K562 (cell line): ENCODE results near the gene ARHGAP23. TPM values are rescaled to one million over a fixed set of nuclear protein-coding genes. Genes with fewer than 3 reads are reported as not detected.

ENCODE experiments used
- ATAC-seq: fragments of 200-7000 bp; cut with Tn5 transposase; 3 replicates; pipeline ENCODE4 v1.9.1; 2020; ENCODE audit warnings: moderate library complexity
- BruUV-seq: library from RNA; stranded (reverse); fragments of 400-500 nt; replicated peaks from 2 replicates; lab custom pipeline; 2021; lab: Mats Ljungman, UMichigan
- CTCF ChIA-PET: fragments of 300-600 bp; formaldehyde crosslinking; extraction: SDS; loops from one replicate; lab custom pipeline; 2021; ENCODE audit warnings: low intra/inter-chr PET ratio; lab: Yijun Ruan, JAX
- POLR2A ChIA-PET: fragments of 300-600, 350-650 bp; sonication (Branson Sonifier 250); formaldehyde crosslinking; extraction: SDS; loops from one replicate; lab custom pipeline; 2021; ENCODE audit warnings: antibody characterized with exemption, inconsistent platforms; lab: Yijun Ruan, JAX
- DNase-seq, 4 experiments: peaks; one replicate each; pipeline versions ENCODE4 v3.0.0 to v3.0.0-alpha.2; 2011 to 2018; ENCODE audit warnings: low spot score in 3 of 4, mixed read lengths in 3 of 4; ENCODE audit errors: extremely low read depth in 1 of 4
- FAIRE-seq: peaks from 2 replicates; lab custom pipeline; 2011; peaks lifted over from hg19 to GRCh38; lab: Jason Lieb, UNC
- H2AFZ ChIP-seq: 2 replicates; pipeline ENCODE4 v1.6.0; 2011; ENCODE audit warnings: low read depth, low read length, control low read depth, inconsistent platforms
- H3K27ac ChIP-seq: fragments of 200-600 bp; 3 replicates; pipeline ENCODE4 v1.8.0; 2011; ENCODE audit warnings: low read depth, mild to moderate bottlenecking, control low read depth, inconsistent platforms, low read length, moderate library complexity, mixed read lengths; ENCODE audit errors: extremely low read depth
- H3K27me3 ChIP-seq, 2 experiments: fragments of 300-600 bp in 1 of 2; 2 replicates in 1 of 2; 3 replicates in 1 of 2; pipeline versions ENCODE4 v1.6.0 to v1.8.0; 2011; ENCODE audit warnings: inconsistent platforms in 2 of 2, low read length in 2 of 2, mild to moderate bottlenecking in 1 of 2, mixed read lengths in 1 of 2, moderate library complexity in 1 of 2; ENCODE audit not compliant: control insufficient read depth in 2 of 2, insufficient read depth in 2 of 2
- H3K36me3 ChIP-seq: fragments of 300-600 bp; 3 replicates; pipeline ENCODE4 v1.8.0; 2011; ENCODE audit warnings: mild to moderate bottlenecking, low read length, inconsistent platforms; ENCODE audit not compliant: control insufficient read depth, insufficient read depth
- H3K4me1 ChIP-seq, 2 experiments: fragments of 200-600 bp in 1 of 2; replicated peaks in 1 of 2; 2 replicates in 1 of 2; 3 replicates in 1 of 2; pipeline versions ENCODE4 v1.5.1 to v1.8.0; 2011; ENCODE audit warnings: inconsistent platforms in 2 of 2, low read length in 2 of 2, mild to moderate bottlenecking in 1 of 2, mixed read lengths in 1 of 2, moderate library complexity in 1 of 2; ENCODE audit not compliant: control insufficient read depth in 2 of 2, insufficient read depth in 2 of 2
- H3K4me2 ChIP-seq: 2 replicates; pipeline ENCODE4 v1.6.1; 2011; ENCODE audit warnings: low read length, control low read depth, inconsistent platforms, mixed read lengths; ENCODE audit not compliant: insufficient read depth
- H3K4me3 ChIP-seq: fragments of 200-600 bp; sonication (generic), shearing (Covaris generic); 2 replicates; pipeline ENCODE4 v1.5.1; 2016; ENCODE audit warnings: control low read depth, inconsistent platforms
- H3K79me2 ChIP-seq: fragments of 200-600 bp; 3 replicates; pipeline ENCODE4 v1.8.0; 2011; ENCODE audit warnings: low read length, inconsistent platforms; ENCODE audit not compliant: control insufficient read depth, insufficient read depth
- H3K9ac ChIP-seq, 2 experiments: 2 replicates each; pipeline versions ENCODE4 v1.6.0 to v1.6.1; 2011; ENCODE audit warnings: low read depth in 2 of 2, low read length in 2 of 2, control low read depth in 1 of 2, inconsistent platforms in 1 of 2, mild to moderate bottlenecking in 1 of 2, mixed read lengths in 1 of 2; ENCODE audit not compliant: insufficient read depth in 1 of 2
- H3K9me1 ChIP-seq: one replicate; pipeline ENCODE4 v1.6.0; 2011; ENCODE audit warnings: inconsistent platforms, mild to moderate bottlenecking, low read length, moderate library complexity; ENCODE audit not compliant: control insufficient read depth, insufficient read depth
- H3K9me3 ChIP-seq: replicated peaks from 2 replicates; pipeline ENCODE4 v1.5.1; 2011; ENCODE audit warnings: low read depth, low read length, inconsistent platforms; ENCODE audit not compliant: control insufficient read depth, insufficient read depth
- H4K20me1 ChIP-seq: replicated peaks from 2 replicates; pipeline ENCODE4 v1.6.1; 2011; ENCODE audit warnings: low read length, inconsistent platforms, mixed read lengths; ENCODE audit not compliant: control insufficient read depth, insufficient read depth
- NFYB ChIP-seq: IDR thresholded peaks from 2 replicates; pipeline ENCODE4 v1.6.1; 2011; ENCODE audit warnings: mild to moderate bottlenecking, moderate library complexity; ENCODE audit not compliant: insufficient read length; ENCODE audit errors: extremely low read depth
- SMARCC2 ChIP-seq: fragments of 450-650 bp; IDR thresholded peaks from 2 replicates; pipeline ENCODE4 v1.6.1; 2017; ENCODE audit warnings: antibody characterized with exemption, moderate library complexity, mild to moderate bottlenecking, low read depth
- ZNF24 ChIP-seq: fragments of 450-650 bp; IDR thresholded peaks from 2 replicates; pipeline ENCODE4 v1.6.1; 2016
- ZNF592 ChIP-seq: fragments of 450-650 bp; IDR thresholded peaks from 2 replicates; pipeline ENCODE4 v1.6.1; 2017; ENCODE audit warnings: antibody characterized with exemption, mild to moderate bottlenecking
- WGBS: fragments of 100-300 bp; shearing (Covaris generic); methylation state at CpG from one replicate; pipeline ENCODE4 v1.1.6; 2016; ENCODE audit warnings: low coverage, mixed read lengths; ENCODE audit not compliant: insufficient coverage; ENCODE audit errors: missing lambda C conversion rate; 5-methylcytosine and 5-hydroxymethylcytosine counted together
- in situ Hi-C: fragments of 300-500 bp; cut with MboI; formaldehyde crosslinking; loops from 4 replicates; pipeline ENCODE4 v1.15.0; 2018; ENCODE audit warnings: inconsistent platforms, mixed read lengths
- intact Hi-C: fragments of 100-400 bp; cut with micrococcal nuclease; formaldehyde crosslinking; loops from 2 replicates; pipeline ENCODE4 v1.14.2; 2022
- polyA plus RNA-seq, 8 experiments: library from polyadenylated mRNA; depleted of rRNA in 4 of 8; stranded (reverse) in 5 of 8; unstranded in 3 of 8; fragments of >200 nt; fragmentation: Nextera tagmentation in 2 of 8; fragmentation: Illumina TruSeq in 1 of 8; extraction: Ambion mirVana in 2 of 8; extraction: Trizol in 1 of 8; gene quantifications; 2 replicates each; pipeline versions ENCODE4 v1.2.1 to v1.2.3, GENCODE V29; 2011 to 2014; ENCODE audit warnings: inconsistent platforms in 1 of 8, missing spikeins in 1 of 8
- total RNA-seq, 7 experiments: library from RNA; depleted of rRNA in 6 of 7; stranded (reverse); fragments of >200 nt in 6 of 7; fragmentation: Illumina TruSeq in 2 of 7; extraction: Trizol in 2 of 7; gene quantifications; 2 replicates each; pipeline versions ENCODE4 v1.2.1 to v1.2.3, GENCODE V29; 2011 to 2021; ENCODE audit warnings: low replicate concordance in 1 of 7

ARHGAP23 gene
- total and polyA plus RNA-seq, 9 of the 15 experiments (the other 6 are each of a cell fraction or from before 2014, with no cell fraction given), result 0.01 to 2.7 (median 0.70) TPM

- TF ChIP-seq ZNF592, result no peak
Observed at GRCh38 chr17:38439436-38439835, 11.2 kb downstream of the ARHGAP23 start (continued).

- Histone ChIP-seq H3K27me3 (peaks cover 2 to 27% of the 10 kb centered on the region in 2 experiments; a peak in 3 of 5 replicates), H3K79me2 (no peaks in the 10 kb centered on the region), H3K4me3 (no peak overlapping the region), H3K9ac (no peak overlapping the region; a peak in 1 of 4 replicates), H3K4me1 (peaks cover 4 to 8% of the 10 kb centered on the region in 2 experiments), H4K20me1 (peaks cover 16% of the 10 kb centered on the region), H3K9me1 (no peaks in the 10 kb centered on the region), H3K36me3 (no peaks in the 10 kb centered on the region), H3K9me3 (no peaks in the 10 kb centered on the region), H3K27ac (no peak overlapping the region), H2AFZ (no peak overlapping the region), H3K4me2 (no peak overlapping the region)
- no TSS peak for BruUV-seq
- intact Hi-C loops (no loop called here), in situ Hi-C loops (loop anchor here (5.0 kb wide), 1 partner anchor 41 kb away; no protein-coding TSS in a partner anchor)
- 3% methylated on average over 13 of the region's 16 CpGs for WGBS
- ATAC-seq, result no peak
- no peak for DNase-seq
- TF ChIP-seq SMARCC2 (no peak), ZNF24 (no peak), NFYB (peak; percentile 19)
- no peak for FAIRE-seq
- ChIA-PET POLR2A (interaction anchor here (1.1 kb wide), 1 partner anchor 14 kb away, joined by 3 read pairs; no protein-coding TSS in a partner anchor), CTCF (interaction anchor here (0.6 kb wide), 2 partner anchors 19 to 29 kb away, joined by 3 read pairs; no protein-coding TSS in a partner anchor)
Observed at GRCh38 chr17:38440614-38441397, 12.5 kb downstream of the ARHGAP23 start.
